ENCODE results near the gene ELN. TPM values are rescaled to one million over a fixed set of nuclear protein-coding genes. Genes with fewer than 3 reads are reported as not detected.

The ELN gene
- total and polyA plus RNA-seq, 2 donors (not counting 3 experiments of a cell fraction or from before 2014, with no cell fraction given): 1.7 to 2.6 TPM

- DNase-seq (ENCODE audit: low read depth, low spot score) (no peak), FAIRE-seq (no peak)
- H3K9me1 ChIP-seq (replicated peaks; ENCODE audit: control insufficient read depth, extremely low read depth, insufficient read depth, low read length): no peaks in the 10 kb centered on the region
- TF ChIP-seq FOS (IDR thresholded peaks at IDR 0.05; ENCODE audit: borderline replicate concordance, insufficient read depth, low read length) (no peak), GATA2 (IDR thresholded peaks at IDR 0.05; ENCODE audit: insufficient read depth, insufficient read length, low read depth, low read length) (no peak), MYC (IDR thresholded peaks at IDR 0.05; ENCODE audit: low read depth, low read length) (no peak), POLR2A (IDR thresholded peaks at IDR 0.05; ENCODE audit: low read depth, low read length) (no peak), JUN (IDR thresholded peaks at IDR 0.05; ENCODE audit: borderline replicate concordance, insufficient read depth, insufficient read length, low read depth) (no peak), CTCF (IDR thresholded peaks at IDR 0.05; ENCODE audit: extremely low read depth in 1 of 2, insufficient read depth in 1 of 2, low read depth in 1 of 2, low read length in 2 of 2) (no peak), POLR2AphosphoS5 (IDR thresholded peaks at IDR 0.05; ENCODE audit: insufficient read depth, low read depth, low read length) (no peak), MAX (IDR thresholded peaks at IDR 0.05; ENCODE audit: insufficient read depth, insufficient read length) (no peak), EZH2 (IDR thresholded peaks at IDR 0.05; ENCODE audit: borderline replicate concordance, low read depth, low read length, severe bottlenecking) (no peak)
- H3K4me1 ChIP-seq (ENCODE audit: control insufficient read depth, extremely low read depth, insufficient read depth, low read length): no peaks in the 10 kb centered on the region
- CTCF ChIA-PET: interaction anchor here (2.2 kb wide), 1 partner anchor 35 kb away, joined by 8 read pairs; no protein-coding TSS in a partner anchor
- H3K27ac ChIP-seq (ENCODE audit: insufficient read depth, low read depth, low read length): no peak overlapping the region
- BruUV-seq (replicated peaks): no TSS peak
- intact Hi-C loops (cut with micrococcal nuclease): loop anchor here (2.0 kb wide), 1 partner anchor 75 kb away; no protein-coding TSS in a partner anchor
- H4K20me1 ChIP-seq (replicated peaks; ENCODE audit: control insufficient read depth, extremely low read depth, insufficient read depth, low read length): no peaks in the 10 kb centered on the region
- no peaks in the 10 kb centered on the region for H3K27me3 ChIP-seq (ENCODE audit: control insufficient read depth in 2 of 2, insufficient read depth in 2 of 2, low read length in 2 of 2)
- POLR2A ChIA-PET: no interaction called here
- no peaks in the 10 kb centered on the region for H3K36me3 ChIP-seq (ENCODE audit: control insufficient read depth in 2 of 2, extremely low read depth in 1 of 2, insufficient read depth in 2 of 2, low read length in 2 of 2)
- no peaks in the 10 kb centered on the region for H3K79me2 ChIP-seq (ENCODE audit: control insufficient read depth, insufficient read depth, low read length)
- H3K4me3 ChIP-seq (replicated peaks in 1 of 3; ENCODE audit: insufficient read depth in 1 of 3, low read depth in 1 of 3, low read length in 3 of 3): no peak overlapping the region
- H2AFZ ChIP-seq (ENCODE audit: low read depth, low read length): no peak overlapping the region
- no peaks in the 10 kb centered on the region for H3K9me3 ChIP-seq (replicated peaks; ENCODE audit: control insufficient read depth, insufficient read depth, low read length)
- H3K4me2 ChIP-seq (ENCODE audit: insufficient read depth, low read length): no peak overlapping the region
- dilution Hi-C loops (cut with MboI; ENCODE audit: extremely low pct_ligation_motif_present, low sequenced_read_pairs): no loop called here
- H3K9ac ChIP-seq (replicated peaks; ENCODE audit: extremely low read depth, insufficient read depth, low read length): no peak overlapping the region
Observed at GRCh38 chr7:73991522-73992100, 36.4 kb upstream of the ELN start.

Data from endothelial cell of umbilical vein (primary cell).